Subcutaneous adipose tissue (tissue), 4 donors: ENCODE data around the gene GALNS. TPM values are rescaled to one million over a fixed set of nuclear protein-coding genes. Genes with fewer than 3 reads are reported as not detected.

Experiments
- total RNA-seq, 4 donors: library from RNA; depleted of rRNA; stranded (reverse); fragments of >200 nt; gene quantifications; one replicate each; pipeline ENCODE4 v1.1.0, GENCODE V29; 2016
- TF ChIP-seq, protein P1 (sequence below): fragments of 450-650 bp; IDR thresholded peaks from one replicate; pipeline ENCODE4 v1.5.1; 2016; ENCODE audit warnings: low read depth, mild to moderate bottlenecking, control low read depth, antibody characterized with exemption, moderate library complexity

The GALNS gene
- total RNA-seq, 4 donors from 2014 or later = 17.2 to 48.6 (median 18.2) TPM

DNA sequence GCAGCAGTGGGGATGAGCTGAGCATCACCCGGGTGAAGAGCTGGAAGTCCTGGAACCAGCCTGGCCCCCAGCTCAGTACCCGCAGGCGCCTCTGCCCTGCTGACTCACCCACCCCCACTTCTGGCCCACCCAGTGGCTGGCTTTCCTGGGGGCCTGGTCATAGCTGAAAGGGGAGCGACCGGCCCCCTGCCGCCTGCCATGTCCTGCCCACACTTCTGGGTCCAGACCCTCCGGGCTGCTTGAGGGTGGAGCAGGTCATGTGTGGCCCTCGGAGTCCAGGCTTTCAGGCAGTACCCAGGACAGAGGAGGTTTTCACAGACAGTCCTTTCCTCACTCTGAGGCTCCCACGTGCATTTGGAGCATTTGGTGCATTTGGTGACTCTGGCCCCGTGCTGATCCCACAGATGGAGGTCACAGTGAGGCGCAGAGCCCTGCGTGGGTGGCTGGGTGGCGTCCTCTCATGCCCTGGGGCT, 64.6 kb downstream of the GALNS start:
- TF ChIP-seq, protein P1, sequence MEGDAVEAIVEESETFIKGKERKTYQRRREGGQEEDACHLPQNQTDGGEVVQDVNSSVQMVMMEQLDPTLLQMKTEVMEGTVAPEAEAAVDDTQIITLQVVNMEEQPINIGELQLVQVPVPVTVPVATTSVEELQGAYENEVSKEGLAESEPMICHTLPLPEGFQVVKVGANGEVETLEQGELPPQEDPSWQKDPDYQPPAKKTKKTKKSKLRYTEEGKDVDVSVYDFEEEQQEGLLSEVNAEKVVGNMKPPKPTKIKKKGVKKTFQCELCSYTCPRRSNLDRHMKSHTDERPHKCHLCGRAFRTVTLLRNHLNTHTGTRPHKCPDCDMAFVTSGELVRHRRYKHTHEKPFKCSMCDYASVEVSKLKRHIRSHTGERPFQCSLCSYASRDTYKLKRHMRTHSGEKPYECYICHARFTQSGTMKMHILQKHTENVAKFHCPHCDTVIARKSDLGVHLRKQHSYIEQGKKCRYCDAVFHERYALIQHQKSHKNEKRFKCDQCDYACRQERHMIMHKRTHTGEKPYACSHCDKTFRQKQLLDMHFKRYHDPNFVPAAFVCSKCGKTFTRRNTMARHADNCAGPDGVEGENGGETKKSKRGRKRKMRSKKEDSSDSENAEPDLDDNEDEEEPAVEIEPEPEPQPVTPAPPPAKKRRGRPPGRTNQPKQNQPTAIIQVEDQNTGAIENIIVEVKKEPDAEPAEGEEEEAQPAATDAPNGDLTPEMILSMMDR = no peak

DNA sequence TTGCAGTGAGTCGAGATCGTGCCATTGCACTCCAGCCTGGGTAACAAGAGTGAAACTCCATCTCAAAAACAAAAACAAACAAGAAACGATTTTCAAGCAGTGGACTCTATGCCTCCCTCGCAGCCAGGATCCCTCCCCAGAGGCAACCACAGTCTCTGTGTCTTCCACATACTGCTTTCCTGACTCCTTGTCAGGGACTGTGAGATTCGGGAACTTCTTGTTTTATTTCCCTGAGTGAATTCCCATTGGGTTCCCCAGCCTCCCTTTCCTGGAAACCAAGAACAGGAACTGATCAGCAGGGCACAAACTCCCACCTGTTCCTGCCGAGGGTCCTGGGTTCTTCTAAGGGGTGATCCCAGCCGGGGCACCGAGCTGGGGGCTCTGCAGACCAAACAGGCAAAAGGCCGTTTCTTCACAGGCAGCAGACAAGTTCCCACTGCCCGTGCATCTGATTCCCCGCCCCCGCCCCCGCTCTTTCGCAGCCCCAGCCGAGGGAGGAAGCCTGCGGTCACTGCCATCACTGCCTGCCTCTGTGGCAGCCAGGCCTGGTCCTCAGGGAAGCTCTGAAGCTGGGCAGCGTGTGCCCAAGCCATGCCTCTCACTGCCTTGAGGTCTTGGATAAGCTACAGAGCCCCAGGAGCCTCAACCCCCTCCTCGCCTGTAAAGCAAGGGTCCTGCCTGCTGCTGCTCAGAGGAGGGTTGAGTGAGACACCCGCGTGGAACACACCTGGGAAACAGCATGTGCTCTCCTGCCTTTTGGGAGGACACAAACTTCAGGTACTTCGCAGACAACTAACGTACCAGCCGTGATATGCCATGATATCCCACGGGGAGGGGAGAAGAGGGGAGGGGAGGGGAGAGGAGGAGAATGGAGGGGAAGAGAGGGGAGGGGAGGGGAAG, 66.2 kb downstream of the GALNS start:
- TF ChIP-seq, protein P1 = no peak

DNA sequence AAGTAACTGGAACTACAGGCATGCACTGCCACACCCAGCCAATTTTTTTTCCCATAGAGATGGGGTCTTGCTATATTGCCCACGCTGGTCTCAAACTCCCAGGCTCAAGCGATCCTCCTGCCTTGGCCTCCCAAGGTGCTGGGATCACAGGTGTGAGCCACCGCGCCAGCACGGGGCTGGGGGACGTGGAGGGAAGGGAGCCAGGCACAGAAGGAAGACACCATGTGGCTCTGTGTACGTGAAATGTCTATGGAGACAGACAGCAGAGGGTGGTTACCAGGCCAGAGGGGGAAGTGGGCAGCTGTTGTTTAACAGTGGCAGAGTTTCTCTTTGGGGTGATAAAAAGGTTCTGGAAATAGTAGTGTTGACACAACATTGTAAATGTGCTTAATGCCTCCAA, 67.2 kb downstream of the GALNS start:
- TF ChIP-seq, protein P1 = no peak

DNA sequence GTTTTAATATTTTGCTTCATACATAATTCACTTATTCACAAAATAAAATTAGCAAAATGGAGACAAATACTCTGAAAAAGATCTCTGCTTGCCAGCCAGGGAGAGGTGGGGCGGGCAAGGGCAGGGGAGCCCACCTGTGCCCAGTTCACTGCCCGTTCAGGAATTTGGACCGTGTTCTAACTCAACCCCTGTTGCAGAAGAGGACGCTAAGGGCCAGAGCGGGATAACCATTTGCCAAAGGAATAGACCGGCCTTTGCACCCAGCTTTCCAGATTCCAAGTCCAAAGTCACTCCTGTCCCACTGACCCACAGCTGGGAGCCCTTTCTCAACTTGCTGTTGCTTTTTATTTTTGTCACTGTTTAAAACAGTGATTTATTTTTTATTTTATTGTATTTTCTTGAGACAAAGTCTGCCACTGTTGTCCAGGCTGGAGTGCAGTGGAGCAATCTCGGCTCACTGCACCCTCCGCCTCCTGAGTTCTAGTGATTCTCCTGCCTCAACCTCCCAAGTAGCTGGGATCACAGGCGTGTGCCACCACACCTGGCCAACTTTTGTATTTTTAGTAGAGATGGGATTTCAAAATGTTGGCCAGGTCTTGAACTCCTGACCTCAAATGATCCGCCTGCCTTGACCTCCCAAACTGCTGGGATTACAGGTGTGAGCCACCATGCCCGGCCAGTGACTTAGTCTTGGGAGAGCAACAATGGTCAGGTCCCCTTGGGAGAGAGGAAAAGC, 69.0 kb downstream of the GALNS start:
- TF ChIP-seq, protein P1 = no peak

DNA sequence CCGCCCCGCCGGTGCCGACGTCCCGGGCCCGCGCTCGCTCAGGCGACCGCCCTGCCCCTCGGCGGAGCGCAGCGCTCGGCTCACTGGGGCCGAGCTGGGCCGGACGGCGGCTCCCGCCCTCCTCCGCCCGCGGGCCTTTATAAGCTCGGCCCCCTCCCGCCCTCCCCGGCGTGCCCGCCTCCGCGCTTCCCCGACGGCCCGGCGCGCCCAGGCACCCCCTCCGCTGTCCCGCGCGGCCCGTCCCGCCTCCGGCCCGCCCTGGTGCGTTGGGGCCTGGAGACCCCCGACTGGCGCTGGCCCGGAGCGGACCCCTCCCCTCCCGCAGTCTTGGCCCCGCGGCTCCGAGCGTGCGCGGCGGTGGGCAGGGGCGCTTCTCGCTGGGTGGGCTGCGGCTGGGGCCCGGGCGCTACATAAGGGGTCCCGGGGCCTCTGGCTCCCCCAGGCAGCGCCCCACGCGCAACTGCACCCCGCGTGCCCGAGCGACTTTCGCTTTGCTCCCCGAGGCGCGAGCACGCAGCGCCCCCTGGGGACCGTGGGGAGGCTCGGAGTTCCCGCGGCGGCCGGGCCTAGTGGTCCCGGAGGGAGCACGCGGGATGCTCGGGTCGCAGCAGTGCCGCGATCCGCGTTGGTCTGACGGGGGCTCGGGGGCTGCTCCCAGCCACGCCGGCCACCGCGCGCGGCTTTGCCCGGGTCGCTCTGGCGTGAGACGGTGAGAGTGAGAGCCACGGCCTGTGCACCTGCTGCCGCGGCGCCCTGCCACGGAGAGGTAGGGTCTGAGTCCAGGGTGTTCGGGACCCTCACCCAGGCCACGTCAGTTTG, 71.4 kb downstream of the GALNS start, which contains the start of gene PIEZO1:
Gene PIEZO1 (minus strand): TSS at position 115 of the 819 bp plus-strand sequence. CDS start 256 bp downstream, outside the sequence.
- TF ChIP-seq, protein P1 = no peak

DNA sequence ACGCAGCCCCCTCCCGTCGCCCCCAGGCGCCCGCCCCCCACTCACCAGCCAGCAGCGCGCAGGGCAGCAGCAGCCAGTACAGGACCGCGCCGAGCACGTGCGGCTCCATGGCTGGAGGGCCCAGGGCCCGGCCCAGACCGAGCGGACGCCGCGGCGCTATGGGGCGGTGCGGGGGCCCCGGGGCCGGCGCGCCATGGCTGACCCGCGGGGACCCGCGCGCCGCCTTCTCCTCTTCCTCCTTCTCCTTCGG, 72.0 kb downstream of the GALNS start:
- TF ChIP-seq, protein P1 = no peak
